ENCODE measurements around the gene INPP4B. TPM values are rescaled to one million over a fixed set of nuclear protein-coding genes. Genes with fewer than 3 reads are reported as not detected.

The INPP4B gene
- polyA plus RNA-seq, 1 experiment: 5.1 TPM

DNA sequence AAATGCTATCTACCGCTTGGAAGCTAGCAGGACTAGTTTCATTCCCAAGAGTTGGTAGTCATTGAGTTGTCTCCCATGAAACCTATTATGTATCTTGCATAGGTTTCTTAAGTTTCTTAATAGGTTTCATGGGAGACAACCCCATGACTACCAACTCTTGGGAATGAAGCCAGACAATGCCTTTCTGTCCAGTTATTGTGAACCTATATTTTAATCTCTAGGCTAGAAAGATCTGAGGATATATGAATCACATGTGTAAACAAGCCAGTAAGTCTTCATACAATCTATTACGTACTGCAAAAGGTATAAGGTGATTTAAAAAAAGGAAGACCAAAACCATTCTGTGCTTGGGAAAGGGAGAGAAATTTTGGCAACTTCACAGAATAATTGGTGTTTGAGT, 162.6 kb downstream of the INPP4B start:
- POLR2A ChIA-PET: no interaction called here
- CTCF ChIA-PET: no interaction called here
- no peaks in the 10 kb centered on the region for H3K9me3 ChIP-seq (ENCODE audit: control insufficient read depth, insufficient read depth, low read length)
- TF ChIP-seq, protein P1, sequence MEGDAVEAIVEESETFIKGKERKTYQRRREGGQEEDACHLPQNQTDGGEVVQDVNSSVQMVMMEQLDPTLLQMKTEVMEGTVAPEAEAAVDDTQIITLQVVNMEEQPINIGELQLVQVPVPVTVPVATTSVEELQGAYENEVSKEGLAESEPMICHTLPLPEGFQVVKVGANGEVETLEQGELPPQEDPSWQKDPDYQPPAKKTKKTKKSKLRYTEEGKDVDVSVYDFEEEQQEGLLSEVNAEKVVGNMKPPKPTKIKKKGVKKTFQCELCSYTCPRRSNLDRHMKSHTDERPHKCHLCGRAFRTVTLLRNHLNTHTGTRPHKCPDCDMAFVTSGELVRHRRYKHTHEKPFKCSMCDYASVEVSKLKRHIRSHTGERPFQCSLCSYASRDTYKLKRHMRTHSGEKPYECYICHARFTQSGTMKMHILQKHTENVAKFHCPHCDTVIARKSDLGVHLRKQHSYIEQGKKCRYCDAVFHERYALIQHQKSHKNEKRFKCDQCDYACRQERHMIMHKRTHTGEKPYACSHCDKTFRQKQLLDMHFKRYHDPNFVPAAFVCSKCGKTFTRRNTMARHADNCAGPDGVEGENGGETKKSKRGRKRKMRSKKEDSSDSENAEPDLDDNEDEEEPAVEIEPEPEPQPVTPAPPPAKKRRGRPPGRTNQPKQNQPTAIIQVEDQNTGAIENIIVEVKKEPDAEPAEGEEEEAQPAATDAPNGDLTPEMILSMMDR (IDR thresholded peaks at IDR 0.05; ENCODE audit: low read depth, low read length): no peak
- H3K27me3 ChIP-seq (ENCODE audit: control insufficient read depth, insufficient read depth, low read length): no peaks in the 10 kb centered on the region
- no peak for DNase-seq (ENCODE audit: low read depth, low spot score)
- no peak overlapping the region for H3K27ac ChIP-seq (ENCODE audit: low read depth, low read length)
- no peak overlapping the region for H3K4me3 ChIP-seq (ENCODE audit: low read depth, low read length)

DNA sequence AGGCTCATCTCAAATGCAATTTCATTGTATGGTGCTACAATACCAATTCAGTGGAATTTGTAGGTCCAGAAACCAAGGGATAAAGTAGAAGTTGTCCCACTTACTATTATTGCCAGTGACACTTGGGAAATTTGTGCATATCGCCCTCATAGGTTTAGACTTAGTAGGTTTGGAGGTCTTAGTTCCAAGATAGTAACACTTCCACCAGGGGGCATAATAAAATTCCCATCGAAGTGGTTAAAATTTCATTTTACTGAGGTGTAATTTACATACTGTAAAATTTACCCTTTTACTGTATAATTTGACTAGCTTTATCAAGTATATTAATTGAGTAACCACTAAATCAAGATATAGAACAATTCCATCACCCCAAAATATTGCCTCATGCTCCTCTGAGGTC, 174.6 kb downstream of the INPP4B start:
- ChIA-PET CTCF (no interaction called here), POLR2A (no interaction called here)
- H3K27ac ChIP-seq (ENCODE audit: low read depth, low read length): no peak overlapping the region
- no peak for DNase-seq (ENCODE audit: low read depth, low spot score)
- H3K4me3 ChIP-seq (ENCODE audit: low read depth, low read length): no peak overlapping the region
- TF ChIP-seq, protein P1 (IDR thresholded peaks at IDR 0.05; ENCODE audit: low read depth, low read length): peak; percentile 22; the same call in 1 of the 2 replicates
- no peaks in the 10 kb centered on the region for H3K27me3 ChIP-seq (ENCODE audit: control insufficient read depth, insufficient read depth, low read length)
- peaks cover 4% of the 10 kb centered on the region; the same call in 1 of the 2 replicates for H3K9me3 ChIP-seq (ENCODE audit: control insufficient read depth, insufficient read depth, low read length)

DNA sequence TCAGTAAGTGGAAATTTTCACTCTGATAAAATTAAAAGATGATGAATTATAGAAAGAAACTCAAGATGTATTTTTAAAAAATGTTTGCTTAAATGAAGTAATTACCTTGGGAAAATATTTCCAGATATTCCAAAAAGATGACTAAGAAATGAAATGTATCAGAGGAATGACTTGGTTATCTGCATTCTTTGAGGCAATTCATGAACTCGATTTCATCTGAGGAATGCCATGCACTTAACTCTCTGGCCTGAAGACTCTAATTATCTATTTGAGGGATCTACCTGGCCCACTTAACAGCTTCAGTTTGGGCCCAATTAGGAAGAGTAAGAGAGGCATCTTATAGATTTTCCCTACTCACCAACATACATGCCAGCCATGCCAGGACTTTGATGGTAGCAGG, 182.3 kb downstream of the INPP4B start:
- Histone ChIP-seq H3K27ac (ENCODE audit: low read depth, low read length) (no peak overlapping the region), H3K9me3 (ENCODE audit: control insufficient read depth, insufficient read depth, low read length) (peaks cover 3% of the 10 kb centered on the region)

DNA sequence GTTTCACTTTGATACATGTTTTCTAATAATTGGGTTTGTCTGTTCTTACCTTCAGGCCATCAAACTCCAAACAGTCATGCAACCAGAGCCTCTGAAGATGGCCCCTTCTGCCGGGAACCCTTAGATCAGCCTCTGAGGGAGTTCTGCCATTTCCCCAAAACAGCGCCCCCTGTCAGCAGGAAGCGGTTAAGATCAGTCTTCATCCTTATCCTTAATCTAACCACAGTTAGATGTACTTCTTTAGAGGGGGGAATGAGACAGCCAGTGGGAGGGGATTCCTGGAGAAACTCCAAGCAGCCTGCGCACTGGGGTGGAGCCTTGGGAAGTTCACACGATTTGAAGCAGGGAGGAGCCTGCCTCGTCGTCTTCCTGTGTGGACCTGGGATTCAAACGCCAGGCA, 185.4 kb downstream of the INPP4B start:
- ChIA-PET CTCF (no interaction called here), POLR2A (no interaction called here)
- TF ChIP-seq, protein P1 (IDR thresholded peaks at IDR 0.05; ENCODE audit: low read depth, low read length): 0 out of 2 replicates have a peak, but pooled peaks have one; percentile 7
- Histone ChIP-seq H3K9me3 (ENCODE audit: control insufficient read depth, insufficient read depth, low read length) (peaks cover 13% of the 10 kb centered on the region), H3K27me3 (ENCODE audit: control insufficient read depth, insufficient read depth, low read length) (no peaks in the 10 kb centered on the region), H3K4me3 (ENCODE audit: low read depth, low read length) (no peak overlapping the region), H3K27ac (ENCODE audit: low read depth, low read length) (no peak overlapping the region)
- DNase-seq (ENCODE audit: low read depth, low spot score): no peak

More for the DNA sequence above, 182.3 kb downstream of the INPP4B start:
- H3K27me3 ChIP-seq (ENCODE audit: control insufficient read depth, insufficient read depth, low read length): no peaks in the 10 kb centered on the region
- TF ChIP-seq, protein P1 (IDR thresholded peaks at IDR 0.05; ENCODE audit: low read depth, low read length): no peak
- POLR2A ChIA-PET: no interaction called here
- no peak overlapping the region for H3K4me3 ChIP-seq (ENCODE audit: low read depth, low read length)
- CTCF ChIA-PET: no interaction called here
- DNase-seq (ENCODE audit: low read depth, low spot score): no peak

DNA sequence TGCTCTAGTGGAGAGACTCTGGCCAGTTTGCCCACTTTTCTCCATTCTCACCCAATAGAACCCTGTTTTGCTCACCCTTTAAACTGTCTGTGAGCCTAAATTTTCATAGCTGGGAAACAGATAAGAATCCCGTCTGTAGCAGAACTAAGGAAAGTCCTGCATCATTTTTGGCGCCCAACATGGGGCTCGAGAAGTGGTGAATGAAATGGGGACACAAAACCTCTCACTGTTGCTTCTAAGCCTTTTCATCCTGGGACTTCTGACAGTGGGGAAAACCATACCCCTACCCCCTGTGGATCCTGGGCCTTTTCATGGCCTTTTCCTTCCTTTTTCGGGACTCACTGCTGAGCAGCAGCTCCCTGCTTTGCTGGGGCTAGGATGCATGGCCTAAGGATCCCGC, 189.9 kb downstream of the INPP4B start:
- DNase-seq (ENCODE audit: low read depth, low spot score): no peak
- Histone ChIP-seq H3K27me3 (ENCODE audit: control insufficient read depth, insufficient read depth, low read length) (no peaks in the 10 kb centered on the region), H3K27ac (ENCODE audit: low read depth, low read length) (no peak overlapping the region), H3K4me3 (ENCODE audit: low read depth, low read length) (no peak overlapping the region), H3K9me3 (ENCODE audit: control insufficient read depth, insufficient read depth, low read length) (peaks cover 13% of the 10 kb centered on the region)
- TF ChIP-seq, protein P1 (IDR thresholded peaks at IDR 0.05; ENCODE audit: low read depth, low read length): no peak
- CTCF ChIA-PET: no interaction called here
- POLR2A ChIA-PET: no interaction called here

All from AG04450 (cell line).